ENCODE measurements around the gene NMT1.

Gene NMT1

DNA sequence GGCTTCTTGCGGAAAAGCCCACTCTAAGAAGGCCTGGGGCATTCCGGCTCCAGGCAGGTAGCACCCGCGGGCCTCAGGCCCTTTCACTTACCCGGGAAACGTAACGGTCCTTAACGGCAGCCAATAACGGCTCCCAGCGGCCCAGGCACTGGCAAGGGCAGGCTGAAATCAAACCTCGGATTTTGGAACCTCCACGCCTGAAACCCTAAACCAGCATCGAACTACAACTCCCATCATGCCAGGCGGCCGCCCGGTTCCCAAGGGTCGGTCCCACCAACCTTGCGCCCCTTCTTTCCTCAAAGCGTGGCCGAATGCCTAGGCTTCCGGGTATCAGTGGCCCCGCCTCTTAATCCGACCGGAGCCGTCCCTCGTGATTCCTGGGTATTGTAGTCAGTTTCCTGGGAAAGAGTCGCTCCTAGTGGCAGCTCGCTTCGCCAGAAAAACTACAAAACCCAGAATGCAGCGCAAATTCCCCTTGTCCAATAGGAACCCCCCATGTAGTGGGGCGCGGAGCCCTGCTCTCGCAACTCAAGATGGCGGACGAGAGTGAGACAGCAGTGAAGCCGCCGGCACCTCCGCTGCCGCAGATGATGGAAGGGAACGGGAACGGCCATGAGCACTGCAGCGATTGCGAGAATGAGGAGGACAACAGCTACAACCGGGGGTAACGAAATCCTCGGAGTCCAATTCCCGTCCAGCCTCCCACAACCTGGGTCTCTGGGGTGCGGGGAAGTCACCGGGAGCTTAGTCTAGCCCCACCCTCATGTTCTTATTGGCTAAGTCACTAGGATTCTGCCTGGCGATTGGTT, at the start of gene NMT1:
Gene NMT1 (plus strand): TSS at position 521 of the 809 bp plus-strand sequence. CDS start 13 bp downstream, at position 534.
- peak; percentile 98 for DNase-seq

DNA sequence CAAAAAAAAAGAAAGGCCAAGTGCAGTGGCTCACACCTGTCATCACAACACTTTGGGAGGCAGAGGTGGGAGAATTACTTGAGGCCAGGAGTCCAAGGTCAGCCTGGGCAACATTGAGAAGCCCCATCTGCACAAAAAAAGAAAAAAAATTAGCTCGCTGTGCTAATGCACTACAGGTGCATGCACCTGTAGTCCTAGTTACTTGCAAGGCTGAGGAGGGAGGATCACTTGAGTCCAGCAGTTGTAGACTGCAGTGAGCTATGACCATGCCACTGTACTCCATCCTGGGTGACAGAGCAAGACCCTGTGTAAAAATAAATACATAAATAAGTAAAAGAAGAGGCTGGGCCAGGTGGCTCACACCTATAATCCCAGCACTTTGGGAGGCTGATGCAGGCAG, 49.4 kb upstream of the NMT1 start:
- no peak for DNase-seq

DNA sequence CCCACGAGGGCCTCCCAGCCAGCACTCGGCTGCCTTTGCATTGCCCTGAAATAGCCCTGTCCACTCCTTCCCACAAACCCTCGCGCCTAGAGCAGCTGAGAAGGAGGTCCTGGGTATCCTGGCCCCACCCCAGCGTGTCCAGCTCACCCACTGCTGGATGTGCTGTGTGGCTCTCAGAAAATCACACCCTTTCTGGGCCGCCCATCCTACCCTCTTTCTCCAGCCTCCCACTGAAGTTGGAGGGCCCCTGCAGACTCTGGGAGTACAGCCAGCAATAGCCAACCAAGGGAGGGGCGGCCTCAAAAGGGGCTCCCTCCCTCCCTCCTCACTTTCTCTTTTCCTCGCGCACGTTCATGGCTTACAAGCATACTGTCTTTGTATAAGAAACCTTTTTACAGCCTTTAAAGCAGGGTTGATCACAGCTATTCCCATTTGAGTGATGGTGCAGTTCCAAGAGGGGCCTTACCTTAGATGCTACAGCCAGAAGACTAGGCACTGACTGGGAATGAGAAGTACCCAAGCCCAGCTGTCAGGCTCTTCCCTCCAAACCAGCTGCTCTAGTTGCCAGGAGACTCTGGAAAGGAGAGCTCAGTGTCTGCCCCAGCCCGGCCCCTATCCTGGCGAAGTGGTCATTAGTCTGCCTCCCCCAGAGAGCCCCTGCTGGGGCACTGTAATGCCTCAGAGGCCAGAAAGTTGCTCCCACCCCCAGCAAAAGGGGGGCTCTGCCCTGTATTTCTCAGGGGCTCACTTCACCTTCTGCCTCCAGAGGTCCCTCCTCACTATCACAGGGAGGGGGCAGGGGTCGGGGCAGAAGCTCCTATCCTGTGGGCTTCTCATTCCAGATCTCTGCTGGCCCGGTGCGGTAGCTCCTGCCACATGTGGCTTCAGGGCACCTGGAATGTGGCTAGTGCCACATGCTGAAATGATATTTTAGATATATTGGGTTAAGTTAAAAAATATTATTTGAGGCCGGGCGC, 47.8 kb upstream of the NMT1 start:
- DNase-seq: no peak

DNA sequence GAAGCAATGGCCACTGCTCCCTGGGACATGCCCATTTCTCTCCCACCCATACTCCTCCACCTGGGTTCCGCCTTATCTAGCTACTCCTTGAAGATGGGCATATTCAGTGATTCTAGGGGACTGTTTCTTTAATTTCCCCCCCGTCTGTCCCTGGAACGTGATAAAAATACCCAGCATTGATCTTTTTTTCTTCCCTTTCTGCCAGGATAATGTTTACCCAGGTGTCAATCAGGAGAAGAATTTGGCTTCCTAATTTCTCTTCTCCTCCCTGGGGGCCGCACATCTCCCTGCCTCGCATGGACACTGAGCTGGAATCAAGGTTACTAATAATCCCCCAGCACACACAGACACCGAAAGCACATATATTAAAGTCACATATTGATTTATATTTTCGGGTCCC, 44.9 kb upstream of the NMT1 start:
- DNase-seq: no peak

DNA sequence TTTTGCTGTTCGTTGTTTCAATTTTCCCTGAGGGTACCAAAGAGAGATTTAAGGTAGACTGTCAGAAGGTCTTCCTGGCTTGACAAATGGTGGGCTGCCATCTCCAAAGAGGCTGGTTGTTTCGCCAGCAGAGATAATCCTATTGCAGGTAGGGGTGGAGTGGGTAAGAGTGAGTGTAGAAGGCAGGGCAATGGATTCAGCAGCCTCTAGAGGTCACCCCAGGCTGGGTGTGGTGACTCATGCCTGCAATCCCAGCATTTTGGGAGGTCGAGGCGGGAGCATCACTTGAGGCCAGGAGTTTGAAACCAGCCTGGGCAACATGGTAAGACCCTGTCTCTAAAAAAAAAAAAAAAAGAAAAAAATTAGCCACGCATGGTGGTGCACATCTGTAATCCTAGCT, 44.3 kb upstream of the NMT1 start:
- DNase-seq: no peak

DNA sequence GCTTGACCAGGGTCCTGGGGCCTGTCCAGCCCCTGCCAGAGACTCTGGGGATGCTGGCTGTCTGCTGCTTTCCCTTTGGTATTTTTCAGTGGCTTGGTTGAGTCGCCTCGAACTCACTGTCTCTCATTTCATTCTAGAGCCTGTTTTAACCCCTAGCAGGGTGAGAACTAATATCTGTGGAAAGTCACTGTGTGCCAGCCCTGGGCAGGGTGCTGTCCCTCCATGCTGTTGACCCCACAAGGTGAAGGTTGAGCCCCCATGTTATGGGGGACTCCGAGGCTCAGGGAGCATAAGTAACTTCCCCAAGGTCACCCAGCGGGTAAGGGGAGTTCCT, 42.6 kb upstream of the NMT1 start:
- no peak for DNase-seq

DNA sequence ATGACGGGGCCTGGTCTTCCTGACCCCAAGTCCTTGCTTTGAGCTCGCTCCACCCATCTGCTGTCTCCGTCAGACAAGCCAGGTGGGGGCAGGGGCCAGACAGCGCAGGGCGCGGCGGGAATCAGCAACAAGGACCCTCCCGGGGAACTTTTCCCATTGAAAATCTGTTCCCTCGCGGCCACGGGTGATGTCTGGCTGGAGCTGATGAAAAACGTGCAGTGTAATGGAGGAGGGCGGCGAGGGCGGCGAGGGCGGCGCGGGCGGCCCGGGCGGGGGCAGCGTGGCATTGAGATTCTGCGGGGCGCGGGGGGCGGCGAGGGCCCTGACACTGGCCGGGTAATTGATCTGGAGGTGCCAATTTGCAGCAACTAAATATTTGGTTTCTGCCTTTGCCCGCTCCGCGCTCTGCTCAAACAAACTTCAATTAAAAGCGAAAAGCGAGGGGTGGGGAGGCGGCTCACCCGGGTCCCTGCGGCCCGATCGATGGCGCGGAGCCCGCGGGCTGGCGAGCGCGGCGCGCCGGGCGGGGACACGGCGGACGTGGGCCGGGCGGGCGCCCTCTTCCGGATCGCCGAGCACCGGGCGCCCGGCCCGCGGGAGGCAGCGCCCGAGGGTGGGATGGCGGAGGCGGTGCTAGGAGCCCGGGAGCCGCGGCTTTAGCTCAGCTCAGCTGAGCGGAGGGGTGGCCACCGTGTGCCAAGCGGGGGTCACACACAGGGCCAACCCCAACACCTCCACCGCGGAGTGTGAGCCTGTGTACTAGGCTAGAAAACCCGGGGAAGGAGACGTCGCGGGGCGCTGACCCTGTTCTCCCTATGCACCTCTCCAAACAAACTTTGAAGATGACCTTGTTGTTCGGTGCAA, 42.0 kb upstream of the NMT1 start:
- DNase-seq: no peak

DNA sequence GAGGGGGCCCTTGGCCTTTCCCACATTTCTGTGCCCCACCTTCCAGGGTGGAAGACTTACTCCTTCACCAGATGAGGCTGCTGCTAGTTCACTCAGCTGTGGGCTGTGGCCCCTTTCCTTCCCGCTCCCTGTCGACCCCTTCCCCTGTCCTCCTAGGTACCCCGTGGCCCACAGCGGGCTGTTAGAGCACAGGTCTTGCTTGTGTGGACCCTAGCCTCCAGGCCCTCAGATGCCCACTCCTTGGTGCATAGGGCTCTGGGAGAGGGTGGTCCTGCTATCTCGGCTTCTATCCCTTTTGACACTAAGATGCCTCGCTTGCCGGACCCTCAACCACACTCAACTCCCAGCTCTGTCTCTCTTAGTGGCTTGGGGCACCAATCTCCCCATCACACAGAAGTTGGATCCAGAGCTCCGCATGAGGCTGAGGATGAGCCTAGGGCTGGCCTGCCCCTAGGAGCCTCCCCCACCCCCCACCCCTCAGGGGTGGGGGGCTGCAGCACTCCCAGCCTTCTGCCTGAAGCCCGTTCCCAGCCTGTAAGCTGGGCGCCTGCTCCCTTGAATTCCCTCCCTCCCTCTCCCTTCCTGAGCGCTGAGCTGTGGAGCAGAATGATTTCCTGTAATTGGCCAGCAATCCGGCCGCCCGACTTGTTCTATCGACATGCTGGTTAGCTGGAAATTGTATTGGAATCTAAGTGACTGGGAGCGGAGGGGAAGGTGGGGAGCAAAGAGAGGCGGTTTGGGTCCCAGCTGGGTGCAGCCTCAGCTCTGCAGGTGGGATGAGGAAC, 40.6 kb upstream of the NMT1 start:
- DNase-seq: no peak

DNA sequence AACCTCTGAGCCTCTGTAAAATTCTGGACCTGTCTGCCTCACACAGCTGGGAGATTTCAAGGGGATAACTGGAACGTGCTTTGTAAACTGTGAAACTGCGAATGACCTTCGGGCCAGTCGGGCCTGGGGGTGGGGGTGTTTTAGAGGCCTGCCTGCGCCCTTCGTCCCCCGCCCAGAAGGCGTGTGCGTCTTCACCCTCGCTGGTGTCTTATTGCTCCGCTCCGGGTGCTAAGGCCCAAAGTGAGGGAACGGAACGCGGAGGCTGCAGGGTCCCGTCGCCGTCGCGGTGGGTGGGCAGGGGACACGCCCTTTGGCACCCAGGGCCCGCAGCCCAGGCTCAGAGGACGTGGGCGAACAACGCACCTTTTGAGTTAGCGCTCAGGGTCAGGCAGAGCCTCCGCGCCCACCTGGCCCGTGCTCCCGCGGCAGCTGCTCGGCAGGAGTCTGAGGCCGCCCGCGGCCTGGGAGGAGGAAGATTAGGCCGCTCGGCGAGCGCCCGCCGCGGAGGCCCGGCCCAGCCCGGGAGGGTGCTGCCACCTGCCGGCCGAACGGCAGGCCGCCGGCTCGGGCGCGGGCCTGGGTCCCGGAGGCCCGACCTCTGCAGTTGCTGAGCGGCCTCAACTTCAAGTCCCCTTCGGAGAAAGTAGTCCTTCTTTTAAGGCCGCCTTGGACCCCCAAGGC, 39.4 kb upstream of the NMT1 start:
- peak; percentile 17 for DNase-seq

DNA sequence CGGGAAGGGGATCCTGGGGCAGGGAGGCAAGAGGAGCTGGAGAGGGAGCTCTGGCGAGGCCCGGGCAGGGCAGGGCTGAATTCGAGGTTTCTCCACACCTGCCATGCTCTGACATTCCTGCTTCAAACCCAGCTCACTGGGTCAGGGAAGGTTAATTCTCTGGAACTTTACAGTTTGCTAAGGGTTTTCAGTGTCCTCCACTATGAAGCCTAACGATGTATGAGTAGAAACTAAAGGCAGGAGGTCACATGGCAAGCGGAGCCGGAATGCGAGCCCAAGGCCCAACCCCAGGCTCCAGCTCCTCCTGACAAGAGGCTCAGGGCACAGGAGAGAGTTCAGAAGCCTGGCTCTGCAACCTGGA, 38.8 kb upstream of the NMT1 start:
- DNase-seq: no peak

DNA sequence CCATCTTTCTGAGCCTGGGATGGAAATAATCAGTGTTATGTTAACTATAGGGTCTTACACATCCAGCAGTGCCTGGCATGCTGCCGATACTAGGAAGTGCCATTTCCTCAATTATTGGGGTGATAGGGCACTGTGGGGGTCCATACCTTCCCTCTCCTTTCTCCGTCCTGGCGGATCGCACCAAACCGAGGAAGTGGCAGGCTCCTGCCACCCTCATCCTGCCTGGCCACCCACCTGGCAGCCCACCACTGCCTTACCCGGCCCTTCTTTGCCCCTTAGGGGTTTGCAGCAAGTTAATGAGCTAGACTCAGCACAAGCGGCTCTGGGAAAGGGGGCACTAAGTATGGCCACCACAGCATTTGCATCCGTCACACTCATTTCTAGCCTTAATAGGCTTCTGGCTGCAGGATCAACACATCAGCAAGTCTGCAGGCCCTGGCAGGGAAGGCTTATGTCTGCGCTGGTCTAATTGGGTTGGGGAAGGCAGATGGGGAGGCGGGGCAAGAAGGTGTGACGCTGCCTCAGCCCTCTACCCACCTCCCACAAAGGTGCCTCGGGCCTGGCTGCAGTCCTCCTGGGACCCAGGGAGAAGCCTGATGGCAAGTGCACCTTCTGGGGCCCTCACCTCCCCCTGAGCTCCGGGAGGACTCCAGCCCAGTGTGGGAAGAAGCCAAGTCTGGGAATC, 38.3 kb upstream of the NMT1 start:
- DNase-seq: no peak

DNA sequence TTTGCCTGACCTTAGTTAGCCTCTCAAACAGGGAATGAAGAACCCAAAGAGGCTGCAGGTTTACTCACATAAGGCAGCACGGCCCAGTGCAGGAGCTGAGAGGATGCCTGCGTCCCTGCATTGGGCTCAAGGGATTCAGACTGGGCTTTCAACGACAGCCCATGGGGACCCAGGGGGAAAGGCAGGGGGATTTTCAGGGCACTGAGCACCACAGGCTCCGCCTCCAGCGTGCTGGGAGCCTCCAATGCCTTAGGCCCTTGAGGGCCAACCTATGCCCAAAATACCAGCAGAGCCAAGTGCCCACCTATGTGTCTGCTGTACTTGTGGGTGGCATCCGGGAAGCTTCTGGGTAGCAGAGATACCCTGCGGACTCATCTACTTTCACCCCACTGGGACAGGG, 32.0 kb upstream of the NMT1 start:
- DNase-seq: no peak

DNA sequence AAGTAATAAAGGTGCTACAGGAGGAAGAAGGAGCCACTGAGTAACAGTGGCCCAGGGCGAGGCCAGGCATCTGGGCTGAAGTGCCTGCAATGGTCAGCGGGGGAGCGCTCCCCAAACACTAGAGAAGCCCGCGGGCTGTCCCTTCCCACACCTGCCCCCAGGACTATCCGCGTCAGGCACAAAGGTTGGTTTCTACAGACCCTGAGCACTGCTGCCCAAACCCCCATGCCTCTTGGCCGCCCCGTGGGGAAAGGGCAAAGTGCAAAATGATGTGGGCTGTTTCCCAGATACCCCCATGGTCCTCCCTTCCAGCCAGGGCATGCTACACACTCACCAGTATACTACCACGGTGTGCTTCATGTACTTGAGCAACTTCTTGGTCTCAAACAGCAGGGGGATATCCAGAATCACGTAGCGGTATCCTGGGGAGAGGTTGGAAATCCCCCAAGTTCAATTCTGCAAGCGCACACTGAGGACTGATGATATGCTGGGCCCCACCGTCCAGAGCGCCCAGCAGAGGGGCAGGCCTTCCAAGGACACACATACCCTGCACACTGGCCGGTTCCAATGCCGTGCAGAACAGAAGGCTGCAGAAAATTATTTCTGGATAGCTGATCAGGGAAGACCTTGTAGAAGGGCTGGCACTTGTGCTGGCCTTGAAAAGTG, 31.2 kb upstream of the NMT1 start:
- DNase-seq: no peak

DNA sequence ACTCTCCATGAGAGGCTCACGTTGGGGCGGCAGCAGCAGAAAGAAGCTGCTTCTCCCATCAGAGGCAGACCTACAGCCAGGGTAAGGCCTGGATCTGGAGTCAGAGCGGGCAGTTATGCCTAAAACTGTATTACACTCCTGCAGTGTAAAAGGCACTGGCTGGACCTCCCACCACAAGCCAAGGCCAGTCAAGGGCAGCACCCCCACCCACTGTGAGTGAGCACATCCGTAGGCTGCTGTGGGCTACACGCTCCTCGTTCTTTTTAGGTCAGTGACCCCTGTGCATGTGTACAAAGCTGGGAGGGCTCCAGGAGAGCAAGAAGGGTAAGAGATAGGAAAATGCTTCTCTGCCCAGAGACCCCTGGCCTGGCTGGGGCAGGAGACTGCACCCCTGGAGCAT, 30.4 kb upstream of the NMT1 start:
- DNase-seq: no peak

DNA sequence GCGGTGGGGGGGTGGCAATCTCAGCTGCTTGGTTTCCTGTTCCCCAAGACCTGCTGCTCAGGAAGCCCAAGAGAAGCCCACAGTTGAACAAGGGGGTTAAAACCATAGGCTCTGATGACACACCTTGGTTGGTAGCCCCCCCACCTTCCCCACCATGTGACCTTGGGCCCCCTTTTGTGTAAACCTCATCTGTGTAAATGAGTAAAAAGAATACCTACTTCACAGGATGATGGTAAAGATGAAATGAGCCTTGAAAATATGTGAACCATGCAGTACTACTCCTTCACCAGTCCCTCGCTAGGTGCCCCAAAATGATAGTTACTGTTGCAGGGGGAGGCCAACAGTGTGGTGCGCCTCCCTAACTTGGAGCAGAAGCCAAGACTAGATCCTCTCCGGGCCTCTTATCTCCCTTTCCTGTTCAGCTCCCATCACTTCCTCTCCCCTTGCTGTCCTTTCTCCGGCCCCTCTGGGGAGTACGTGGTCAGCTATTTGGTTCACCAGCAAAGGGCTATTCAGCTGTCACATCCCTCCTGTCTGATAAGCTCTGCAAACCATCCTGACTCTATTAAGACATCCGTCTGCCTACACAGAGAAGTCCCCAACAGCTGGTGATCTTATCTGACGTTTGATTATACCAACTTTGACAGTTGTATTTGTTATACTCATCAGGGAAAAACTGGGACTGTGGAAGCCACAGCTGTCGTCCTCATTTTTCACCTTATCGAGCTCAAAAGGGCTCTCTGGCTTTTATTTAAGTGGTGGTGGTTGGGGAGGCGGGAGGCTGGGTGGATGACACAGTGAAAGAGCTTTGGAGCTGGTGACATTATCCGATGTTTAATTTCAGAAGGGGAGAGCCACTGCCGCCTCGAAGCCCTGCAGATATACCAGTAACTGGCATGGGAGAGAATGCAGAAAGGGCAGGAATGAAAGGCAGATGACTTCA, 29.6 kb upstream of the NMT1 start:
- no peak for DNase-seq

DNA sequence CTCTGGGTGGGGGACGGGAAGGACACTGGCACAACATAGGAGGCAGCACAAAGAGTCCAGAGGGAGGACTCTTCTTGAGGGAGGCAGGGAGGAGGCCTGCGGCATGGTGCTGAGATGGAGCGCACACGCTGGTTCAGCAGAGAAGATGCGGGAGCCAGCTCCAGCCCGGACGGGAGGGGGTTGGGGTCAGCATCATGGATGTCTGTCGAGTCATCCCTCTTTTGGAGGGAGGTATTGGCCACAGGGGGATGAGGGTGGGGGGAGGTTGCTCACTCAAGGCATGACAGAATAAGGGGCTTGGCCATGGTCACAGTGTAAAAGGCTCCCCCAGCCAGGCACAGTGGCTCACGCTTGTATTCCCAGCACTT, 29.0 kb upstream of the NMT1 start:
- DNase-seq: no peak

DNA sequence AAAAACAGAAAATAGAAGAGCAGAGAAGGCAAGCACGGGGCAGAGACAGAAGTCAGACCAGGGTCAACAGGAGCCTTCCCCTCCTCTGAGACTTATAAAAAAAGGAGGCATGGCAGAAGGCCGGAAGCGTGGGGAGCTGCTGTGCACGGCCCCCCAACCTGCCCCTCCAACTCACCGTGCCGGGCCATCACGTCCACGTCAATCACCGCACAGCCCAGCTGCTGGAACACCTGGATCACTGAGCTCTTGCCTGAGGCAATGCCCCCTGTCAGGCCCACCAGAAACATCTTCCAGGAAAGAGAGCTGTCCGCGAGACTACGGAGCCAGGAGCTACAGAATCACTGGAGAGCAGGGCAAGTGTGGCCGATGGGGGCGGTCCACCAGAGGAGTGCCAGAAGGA, 26.5 kb upstream of the NMT1 start:
- DNase-seq: no peak

DNA sequence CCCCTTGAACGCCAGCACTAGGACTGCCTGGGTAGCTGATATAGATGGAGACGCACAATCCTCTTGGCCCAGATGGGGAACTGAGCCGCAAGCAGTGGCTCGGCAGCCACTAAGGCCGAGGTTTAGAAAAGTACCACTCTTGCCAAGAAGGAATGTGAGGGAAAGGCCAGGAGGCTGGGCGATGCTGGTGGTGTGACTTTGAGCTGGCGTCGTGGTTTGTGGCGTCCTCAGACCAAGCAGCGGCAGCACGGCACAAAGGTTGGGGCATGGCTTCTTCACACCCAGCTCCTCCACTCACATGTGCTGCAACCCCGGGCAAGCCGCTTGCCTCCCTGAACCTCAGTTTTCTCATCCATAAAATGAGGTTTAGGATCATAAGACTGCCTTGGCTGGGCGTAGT, 25.3 kb upstream of the NMT1 start:
- DNase-seq: no peak

DNA sequence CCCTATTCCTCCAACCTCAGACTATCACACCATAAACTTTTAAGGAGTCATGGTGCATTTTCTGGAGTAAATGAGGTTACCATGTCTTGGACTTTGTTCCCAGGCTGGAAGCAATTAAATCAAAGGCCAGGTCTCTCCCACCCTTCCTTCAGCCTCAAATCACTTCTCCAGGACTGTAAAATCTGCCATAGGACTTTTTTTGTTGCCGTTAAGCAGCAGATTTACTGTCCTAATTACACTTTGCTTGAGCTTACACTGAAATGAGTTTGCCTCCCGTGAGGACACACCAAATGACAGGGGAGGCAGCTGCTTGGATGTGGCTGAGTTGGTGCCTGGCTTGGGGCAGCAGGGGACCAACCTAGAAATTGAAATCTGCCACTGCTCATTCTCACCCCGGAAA, 24.4 kb upstream of the NMT1 start:
- DNase-seq: no peak
